ENCODE results near the gene HOXD3. TPM values are rescaled to one million over a fixed set of nuclear protein-coding genes. Genes with fewer than 3 reads are reported as not detected.
A peak's percentile ranks its signal among the peaks of the same experiment; 100 is the strongest.

Gene HOXD3
- total RNA-seq, 1 experiment from 2014 or later = 1.6 TPM

GRCh38 chr2:176132205-176133171 lies 24.6 kb upstream of the HOXD3 start:
- no peak for DNase-seq (ENCODE audit: low read depth)

GRCh38 chr2:176133389-176133788 lies 23.7 kb upstream of the HOXD3 start:
- DNase-seq (ENCODE audit: low read depth) = no peak

- no peak for DNase-seq (ENCODE audit: low read depth)
Observed at GRCh38 chr2:176134035-176134434, 23.1 kb upstream of the HOXD3 start.

DNA sequence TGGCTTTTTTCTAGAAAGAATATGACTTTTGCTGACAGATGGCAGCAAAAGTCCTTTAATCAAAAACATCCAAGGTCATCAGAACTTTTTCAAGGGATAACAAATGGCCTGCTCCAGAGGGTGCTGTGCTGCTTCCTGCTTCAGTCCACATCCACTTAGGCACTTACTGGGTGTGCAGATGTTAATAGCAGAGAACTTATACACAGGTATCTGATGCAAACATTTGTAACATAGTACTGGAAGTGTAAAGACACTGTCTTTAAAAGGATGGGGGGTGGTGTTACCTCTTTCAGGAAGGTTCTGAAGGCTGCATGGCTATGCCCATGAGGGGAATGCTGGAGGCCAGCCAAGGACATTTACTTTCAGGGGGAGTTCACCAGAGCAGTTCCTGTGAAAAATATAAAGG lies 22.1 kb upstream of the HOXD3 start:
- peak; percentile 67 for DNase-seq (ENCODE audit: low read depth)

GRCh38 chr2:176136374-176137251 lies 20.5 kb upstream of the HOXD3 start:
- peak; percentile 51 for DNase-seq (ENCODE audit: low read depth)

DNA sequence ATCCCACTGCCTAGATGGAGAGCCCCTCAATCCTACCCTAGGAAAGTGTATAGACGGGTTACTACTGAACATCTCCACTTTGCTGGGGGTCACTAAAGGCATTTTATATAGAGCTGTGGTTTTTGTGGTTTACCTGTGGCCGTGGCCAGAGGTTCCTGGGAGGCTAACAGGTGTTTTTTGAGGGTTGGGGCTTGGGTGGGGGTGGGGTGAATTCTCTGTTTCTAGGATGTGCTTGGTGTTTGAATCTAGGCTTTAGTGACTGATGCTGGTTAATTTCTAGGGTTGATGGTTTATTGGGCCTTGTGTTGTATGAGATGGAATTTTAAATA lies 19.9 kb upstream of the HOXD3 start:
- DNase-seq (ENCODE audit: low read depth) = no peak

DNA sequence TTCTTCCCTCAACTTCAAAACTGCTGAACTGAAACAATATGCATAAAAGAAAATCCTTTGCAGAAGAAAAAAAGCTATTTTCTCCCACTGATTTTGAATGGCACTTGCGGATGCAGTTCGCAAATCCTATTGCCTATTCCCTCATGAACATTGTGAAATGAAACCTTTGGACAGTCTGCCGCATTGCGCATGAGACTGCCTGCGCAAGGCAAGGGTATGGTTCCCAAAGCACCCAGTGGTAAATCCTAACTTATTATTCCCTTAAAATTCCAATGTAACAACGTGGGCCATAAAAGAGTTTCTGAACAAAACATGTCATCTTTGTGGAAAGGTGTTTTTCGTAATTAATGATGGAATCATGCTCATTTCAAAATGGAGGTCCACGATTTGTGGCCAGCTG lies 19.2 kb upstream of the HOXD3 start:
- DNase-seq (ENCODE audit: low read depth) = no peak

GRCh38 chr2:176138526-176138922 lies 18.6 kb upstream of the HOXD3 start:
- DNase-seq (ENCODE audit: low read depth) = no peak

DNA sequence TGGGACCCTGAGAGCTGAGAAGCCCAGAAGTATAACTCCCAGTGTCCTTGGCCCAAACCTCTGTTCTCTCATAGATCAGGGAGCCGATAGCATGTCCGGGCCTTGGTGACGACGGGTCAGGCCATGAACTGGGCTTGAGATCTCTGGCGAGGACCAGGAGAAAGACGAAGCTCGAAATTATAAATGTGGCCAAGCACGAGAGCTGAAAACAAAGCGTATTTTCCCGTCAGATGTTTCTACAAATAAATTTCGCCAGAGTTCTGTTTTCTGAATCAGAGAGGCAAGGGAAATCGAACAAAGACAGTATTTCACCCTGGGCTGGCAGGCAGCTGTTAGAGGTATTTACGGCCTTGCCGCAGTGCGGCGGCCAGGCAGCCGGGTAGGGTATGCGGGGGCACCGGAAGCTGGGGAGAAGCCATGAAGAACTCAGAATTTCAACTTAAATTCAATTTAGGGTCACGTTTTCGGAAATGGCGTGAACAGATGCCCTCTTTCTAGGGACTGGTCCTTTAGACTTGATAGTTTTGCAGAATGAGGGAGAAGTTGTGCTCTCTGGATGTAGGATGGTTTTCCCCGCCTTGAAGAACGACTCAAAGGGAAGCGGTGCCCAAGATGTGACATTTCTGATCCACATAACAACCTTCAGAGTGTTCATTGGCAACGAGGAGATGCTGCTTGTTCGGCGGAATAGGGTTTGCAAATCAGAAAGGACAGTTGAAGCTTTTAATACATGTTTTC lies 18.0 kb upstream of the HOXD3 start:
- DNase-seq (ENCODE audit: low read depth) = peak; percentile 42

DNA sequence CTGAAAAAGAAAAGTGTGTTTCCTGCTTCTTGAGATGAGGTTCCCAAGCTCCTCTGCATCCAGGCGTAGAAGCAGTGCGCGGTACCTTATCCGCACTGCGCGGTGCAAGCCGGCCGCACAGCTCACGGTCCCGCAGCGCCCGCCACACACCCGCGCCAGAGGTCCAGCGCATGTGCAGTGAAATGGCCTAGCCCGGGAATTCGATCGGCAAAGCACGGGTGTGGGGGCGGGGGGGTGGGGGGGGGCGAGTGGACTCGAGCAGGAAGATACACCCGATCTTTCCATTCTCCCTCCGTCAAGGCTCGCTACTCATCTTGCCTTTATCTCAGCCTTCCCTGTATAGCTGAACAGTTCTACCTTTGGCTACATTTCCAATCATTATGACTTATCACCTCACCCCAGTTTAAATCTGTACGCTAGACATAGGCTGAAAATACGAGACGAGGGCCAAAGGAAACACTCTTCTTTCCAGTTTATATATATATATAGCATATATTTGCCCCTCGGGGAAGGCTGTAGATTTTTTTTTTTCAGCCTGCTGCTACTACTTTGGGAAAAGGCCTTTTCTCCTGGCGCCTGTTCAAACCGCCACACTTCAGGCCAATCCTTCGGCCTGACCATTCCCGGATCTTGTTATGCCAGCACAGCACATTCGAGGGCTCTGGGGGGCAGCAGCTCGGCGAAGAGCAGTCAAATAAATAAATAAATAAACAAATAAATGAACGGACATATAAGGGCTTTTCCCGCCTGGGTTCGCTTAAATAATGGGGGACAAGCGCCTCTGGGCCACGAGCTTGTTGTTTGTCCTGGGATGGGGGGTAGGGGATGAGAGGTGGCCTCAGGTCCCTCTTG lies 17.2 kb upstream of the HOXD3 start:
- peak; percentile 76 for DNase-seq (ENCODE audit: low read depth)

DNA sequence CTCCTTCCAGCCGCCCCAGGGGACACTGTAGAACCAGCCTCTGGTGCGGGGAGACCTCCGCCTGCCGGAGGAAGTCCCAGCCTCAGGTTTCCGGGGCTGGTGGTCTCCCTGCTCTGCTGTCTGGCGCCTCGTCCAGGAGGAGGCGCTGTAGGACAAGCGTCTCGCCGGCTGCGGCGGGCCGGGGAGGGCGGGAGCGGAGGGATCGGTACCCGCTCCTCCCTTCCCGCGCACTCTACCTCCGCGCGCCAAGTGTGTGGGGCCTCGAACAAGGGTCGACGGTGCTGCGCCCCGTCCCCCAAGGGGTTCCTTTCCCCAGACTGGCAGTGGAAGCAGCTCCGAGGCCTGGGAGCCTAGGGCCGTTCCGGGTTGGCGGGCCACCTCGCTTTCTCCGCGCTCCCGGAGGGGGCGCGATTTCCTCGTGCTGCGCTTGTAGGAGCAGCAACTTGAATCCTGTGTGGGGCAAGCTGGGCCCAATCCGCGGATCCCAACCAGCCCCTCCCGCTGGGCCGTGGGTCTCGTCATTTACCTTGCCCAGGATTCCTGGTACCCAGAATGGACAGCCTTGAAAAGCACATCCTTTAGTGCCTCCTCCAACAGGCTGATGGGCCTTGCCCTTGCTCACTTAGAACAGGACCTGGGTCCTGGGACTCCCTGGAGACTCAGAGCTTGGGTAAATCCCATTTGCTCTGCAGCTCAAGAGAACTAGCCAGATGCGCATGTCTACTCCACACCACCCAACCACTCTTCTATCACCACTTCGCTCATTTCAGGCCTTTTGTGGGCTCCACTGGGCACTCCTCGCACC lies 16.4 kb upstream of the HOXD3 start:
- DNase-seq (ENCODE audit: low read depth) = peak; percentile 82

DNA sequence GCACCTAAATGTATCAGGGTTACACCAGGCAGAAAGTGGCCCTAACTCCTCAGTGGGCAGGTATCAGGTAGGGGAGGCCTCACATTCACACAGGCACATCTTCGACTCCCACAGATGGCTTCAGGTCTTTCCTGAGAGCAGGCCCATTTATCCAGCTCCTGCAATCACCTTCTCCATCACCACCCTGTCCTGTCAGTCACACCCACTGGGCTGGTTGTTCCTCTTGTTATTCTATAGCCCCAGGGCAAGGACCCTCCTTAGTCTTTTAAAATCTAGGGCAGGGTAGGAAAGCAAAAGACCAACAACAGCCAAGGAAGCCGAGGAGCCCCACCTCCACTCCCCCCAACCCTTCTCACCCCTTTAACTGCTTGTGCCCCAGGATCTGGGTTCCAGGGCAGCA lies 14.8 kb upstream of the HOXD3 start:
- no peak for DNase-seq (ENCODE audit: low read depth)

DNA sequence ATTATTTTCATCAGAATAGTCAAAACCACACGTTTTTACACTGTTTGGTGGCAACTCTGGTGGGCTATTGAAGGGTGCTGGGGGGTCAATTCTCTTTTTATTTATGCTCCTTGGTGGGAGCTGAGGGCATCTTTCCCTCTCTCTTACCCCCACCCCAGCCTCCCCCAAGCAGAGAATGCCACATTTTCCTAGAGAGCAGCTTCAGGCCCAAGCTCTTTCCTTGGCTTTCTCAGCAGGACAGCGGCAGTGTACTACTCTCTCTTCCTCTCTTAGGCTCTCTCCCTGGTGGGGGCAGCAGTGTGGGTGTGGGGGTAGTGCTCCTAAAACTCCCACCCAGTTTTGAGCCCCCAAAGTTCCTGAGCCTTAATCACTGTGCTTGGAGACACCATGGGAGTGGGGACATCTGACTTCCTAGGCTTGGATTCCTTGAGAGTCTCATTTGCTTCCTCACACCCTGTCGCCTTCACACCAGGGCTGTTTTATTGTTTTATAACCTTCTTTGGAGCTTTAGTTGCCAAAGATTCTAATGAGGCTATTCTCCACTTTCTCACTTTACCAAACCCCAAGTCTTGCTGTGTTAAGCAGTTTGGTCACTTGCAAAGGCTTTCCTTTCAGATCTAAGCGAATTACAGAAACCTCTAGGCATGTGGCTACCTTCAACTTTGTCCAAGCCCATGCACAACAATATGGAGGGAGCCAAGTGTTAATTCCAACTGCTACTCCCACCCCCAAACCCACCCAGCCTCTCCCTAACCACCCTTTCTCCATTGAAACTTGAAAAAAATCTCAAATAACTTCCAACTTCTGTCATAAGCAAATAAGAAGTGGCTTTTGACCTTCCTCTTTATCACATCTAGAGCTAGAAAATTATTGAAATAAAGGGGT lies 11.8 kb upstream of the HOXD3 start:
- DNase-seq (ENCODE audit: low read depth) = no peak

- DNase-seq (ENCODE audit: low read depth) = no peak
Observed at GRCh38 chr2:176146101-176146500, 11.0 kb upstream of the HOXD3 start.

- no peak for DNase-seq (ENCODE audit: low read depth)
Observed at GRCh38 chr2:176146645-176147044, 10.5 kb upstream of the HOXD3 start.

DNA sequence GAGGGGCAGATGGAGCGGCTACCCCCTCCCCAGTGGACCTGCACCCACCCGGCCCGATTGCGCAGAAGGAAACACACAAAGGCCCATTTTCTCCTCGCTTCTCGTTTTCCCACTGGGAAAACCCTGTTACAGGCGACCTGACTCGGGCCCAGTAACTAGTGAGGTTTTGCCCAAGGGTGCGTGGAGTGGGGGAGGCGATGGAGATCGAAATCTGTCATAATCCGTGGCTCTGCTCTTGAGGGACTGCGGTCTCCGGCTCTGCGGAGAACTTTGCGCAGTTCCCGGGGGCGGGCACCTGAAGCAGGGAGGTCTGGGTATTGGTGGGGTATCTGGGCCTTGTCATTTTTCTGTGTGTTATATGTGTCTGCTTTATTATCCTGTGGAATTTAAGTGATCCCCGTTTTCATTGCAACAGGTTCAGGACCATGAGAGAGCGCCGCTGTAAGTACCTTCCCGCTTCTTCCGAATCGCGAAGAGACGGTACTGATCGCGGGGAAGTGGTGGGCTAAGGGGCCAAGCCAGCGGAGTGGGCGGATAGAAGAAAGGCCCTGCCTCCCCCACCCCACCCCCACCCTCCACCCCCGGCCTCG lies 9.8 kb upstream of the HOXD3 start:
- DNase-seq (ENCODE audit: low read depth) = no peak

GRCh38 chr2:176147800-176148496 lies 9.2 kb upstream of the HOXD3 start:
- no peak for DNase-seq (ENCODE audit: low read depth)

GRCh38 chr2:176148751-176149421 lies 8.2 kb upstream of the HOXD3 start:
- DNase-seq (ENCODE audit: low read depth) = no peak

All from RPMI7951 (cell line).